HEK293T (cell line): Measurements from ENCODE around the gene RBMS1.

Experiments
- CTCF ChIA-PET: fragments of 350-600 bp; formaldehyde crosslinking; extraction: SDS; loops from one replicate; lab custom pipeline; 2021; ENCODE audit warnings: antibody characterized with exemption, inconsistent platforms; lab: Yijun Ruan, JAX
- POLR2A ChIA-PET: fragments of 350-600 bp; formaldehyde crosslinking; extraction: SDS; loops from one replicate; lab custom pipeline; 2020; ENCODE audit warnings: antibody characterized with exemption, inconsistent platforms; lab: Yijun Ruan, JAX
- DNase-seq: peaks from one replicate; pipeline ENCODE4 v3.0.0; 2012; ENCODE audit warnings: mixed read lengths; ENCODE audit errors: extremely low spot score
- ARNT ChIP-seq: fragments of 450-650 bp; IDR thresholded peaks from 2 replicates; pipeline ENCODE4 v1.6.1; 2017; ENCODE audit warnings: mild to moderate bottlenecking
- BHLHE40 ChIP-seq: fragments of 450-650 bp; IDR thresholded peaks from 2 replicates; pipeline ENCODE4 v1.6.1; 2016; ENCODE audit warnings: mild to moderate bottlenecking, moderate library complexity, borderline replicate concordance
- CTBP1 ChIP-seq: fragments of 450-650 bp; IDR thresholded peaks from 2 replicates; pipeline ENCODE4 v1.6.1; 2016; ENCODE audit warnings: borderline replicate concordance
- ELF4 ChIP-seq: fragments of 450-650 bp; IDR thresholded peaks from 2 replicates; pipeline ENCODE4 v1.6.1; 2017; ENCODE audit warnings: antibody characterized with exemption
- FOXA1 ChIP-seq: fragments of 450-650 bp; IDR thresholded peaks from 2 replicates; pipeline ENCODE4 v1.6.1; 2016; ENCODE audit warnings: mild to moderate bottlenecking
- FOXK2 ChIP-seq: fragments of 450-650 bp; IDR thresholded peaks from 2 replicates; pipeline ENCODE4 v1.6.1; 2016; ENCODE audit warnings: mild to moderate bottlenecking
- FOXM1 ChIP-seq: fragments of 450-650 bp; IDR thresholded peaks from 2 replicates; pipeline ENCODE4 v1.6.1; 2017; ENCODE audit warnings: mild to moderate bottlenecking, borderline replicate concordance
- HDGF ChIP-seq: fragments of 450-650 bp; IDR thresholded peaks from 2 replicates; pipeline ENCODE4 v1.6.1; 2017; ENCODE audit warnings: antibody characterized with exemption, borderline replicate concordance
- L3MBTL2 ChIP-seq: fragments of 450-650 bp; conservative IDR thresholded peaks from 2 replicates; pipeline ENCODE4 v1.6.1; 2016; ENCODE audit warnings: mild to moderate bottlenecking
- LEF1 ChIP-seq: fragments of 450-650 bp; IDR thresholded peaks from 2 replicates; pipeline ENCODE4 v1.6.1; 2017; ENCODE audit warnings: mild to moderate bottlenecking, borderline replicate concordance
- NFRKB ChIP-seq: fragments of 450-650 bp; IDR thresholded peaks from 2 replicates; pipeline ENCODE4 v1.6.1; 2016; ENCODE audit warnings: mild to moderate bottlenecking, moderate library complexity
- SP1 ChIP-seq: fragments of 450-650 bp; IDR thresholded peaks from 2 replicates; pipeline ENCODE4 v1.6.1; 2017
- SUZ12 ChIP-seq: fragments of 450-650 bp; IDR thresholded peaks from 2 replicates; pipeline ENCODE4 v1.6.1; 2016; ENCODE audit warnings: mild to moderate bottlenecking
- TARDBP ChIP-seq: fragments of 450-650 bp; IDR thresholded peaks from 2 replicates; pipeline ENCODE4 v1.6.1; 2016
- ZNF384 ChIP-seq: fragments of 450-650 bp; IDR thresholded peaks from 2 replicates; pipeline ENCODE4 v1.6.1; 2016
- TF ChIP-seq, protein P1 (sequence below): fragments of 450-650 bp; IDR thresholded peaks from 2 replicates; pipeline ENCODE4 v1.6.1; 2016

Gene RBMS1

DNA sequence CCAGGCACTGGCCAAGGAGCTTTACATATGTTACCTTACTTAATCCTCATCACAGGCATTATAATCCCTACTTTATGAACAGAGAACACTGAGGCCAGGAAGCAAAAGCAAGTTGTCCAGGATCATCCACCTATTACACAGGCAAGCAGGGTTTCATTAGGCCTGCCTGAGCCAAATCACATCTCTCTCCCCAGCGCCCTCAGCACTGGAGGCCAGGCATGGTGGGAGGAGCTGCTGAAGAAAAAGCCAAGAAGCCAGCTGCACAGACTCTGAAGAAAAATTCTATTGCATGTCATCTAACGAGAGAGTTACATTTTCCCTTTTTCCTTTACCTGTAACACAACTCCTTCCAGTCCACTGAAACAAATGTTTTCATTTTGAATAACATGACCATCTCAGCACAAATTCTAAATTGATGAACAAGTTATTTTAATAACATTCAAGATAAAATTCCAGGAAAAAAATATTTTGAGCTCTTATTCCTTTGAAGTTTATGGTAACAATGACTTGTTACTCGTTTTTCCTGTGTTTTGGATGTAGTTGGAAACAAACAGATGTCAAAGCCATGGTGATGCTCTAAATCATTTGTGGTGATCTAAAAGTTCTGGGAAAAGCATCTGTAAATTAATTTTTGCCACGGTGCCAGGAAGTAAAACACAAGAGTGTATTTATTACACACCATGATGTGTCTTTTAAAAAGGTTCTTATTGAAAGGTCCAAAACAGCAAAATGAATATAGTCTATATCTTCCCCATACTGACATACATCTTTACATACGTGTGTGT, 154.5 kb downstream of the RBMS1 start:
- POLR2A ChIA-PET = interaction anchor here (0.7 kb wide), 1 partner anchor 9 kb away, joined by 3 read pairs; no protein-coding TSS in a partner anchor
- DNase-seq = no peak
- no peak for TF ChIP-seq FOXA1
- TF ChIP-seq SP1 = no peak
- no peak for TF ChIP-seq ZNF384
- no peak for TF ChIP-seq ARNT
- TF ChIP-seq BHLHE40 = no peak
- TF ChIP-seq SUZ12 = no peak
- no peak for TF ChIP-seq LEF1
- no peak for TF ChIP-seq TARDBP
- no peak for TF ChIP-seq FOXK2
- TF ChIP-seq CTBP1 = no peak
- no peak for TF ChIP-seq ELF4
- no peak for TF ChIP-seq NFRKB
- CTCF ChIA-PET = interaction anchor here (0.6 kb wide), 1 partner anchor 400 kb away, joined by 6 read pairs; no protein-coding TSS in a partner anchor

DNA sequence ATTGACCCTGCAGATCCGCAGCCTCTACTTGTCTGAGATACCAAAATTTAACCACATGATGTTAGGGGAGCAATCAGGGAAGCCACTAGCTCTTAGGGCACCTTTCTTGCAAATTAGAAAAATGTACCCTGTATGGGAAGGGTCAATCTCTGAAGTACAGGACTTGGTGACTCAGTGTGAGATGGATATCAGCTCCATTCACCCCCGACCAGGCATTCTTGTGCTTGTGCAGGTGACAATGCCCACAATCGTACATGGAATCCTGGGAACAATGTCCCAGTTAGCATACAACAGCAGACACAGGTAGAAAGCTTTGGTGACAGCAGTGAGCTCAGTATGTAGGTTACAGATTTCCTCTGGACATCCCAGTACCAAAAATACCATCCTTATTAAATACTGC, 155.9 kb downstream of the RBMS1 start:
- CTCF ChIA-PET = no interaction called here
- POLR2A ChIA-PET = no interaction called here
- no peak for TF ChIP-seq ZNF384
- no peak for TF ChIP-seq FOXM1
- no peak for TF ChIP-seq ELF4
- no peak for TF ChIP-seq NFRKB
- TF ChIP-seq FOXA1 = no peak
- TF ChIP-seq LEF1 = no peak
- TF ChIP-seq, protein P1, sequence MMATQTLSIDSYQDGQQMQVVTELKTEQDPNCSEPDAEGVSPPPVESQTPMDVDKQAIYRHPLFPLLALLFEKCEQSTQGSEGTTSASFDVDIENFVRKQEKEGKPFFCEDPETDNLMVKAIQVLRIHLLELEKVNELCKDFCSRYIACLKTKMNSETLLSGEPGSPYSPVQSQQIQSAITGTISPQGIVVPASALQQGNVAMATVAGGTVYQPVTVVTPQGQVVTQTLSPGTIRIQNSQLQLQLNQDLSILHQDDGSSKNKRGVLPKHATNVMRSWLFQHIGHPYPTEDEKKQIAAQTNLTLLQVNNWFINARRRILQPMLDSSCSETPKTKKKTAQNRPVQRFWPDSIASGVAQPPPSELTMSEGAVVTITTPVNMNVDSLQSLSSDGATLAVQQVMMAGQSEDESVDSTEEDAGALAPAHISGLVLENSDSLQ = no peak
- TF ChIP-seq SUZ12 = no peak
- no peak for DNase-seq

DNA sequence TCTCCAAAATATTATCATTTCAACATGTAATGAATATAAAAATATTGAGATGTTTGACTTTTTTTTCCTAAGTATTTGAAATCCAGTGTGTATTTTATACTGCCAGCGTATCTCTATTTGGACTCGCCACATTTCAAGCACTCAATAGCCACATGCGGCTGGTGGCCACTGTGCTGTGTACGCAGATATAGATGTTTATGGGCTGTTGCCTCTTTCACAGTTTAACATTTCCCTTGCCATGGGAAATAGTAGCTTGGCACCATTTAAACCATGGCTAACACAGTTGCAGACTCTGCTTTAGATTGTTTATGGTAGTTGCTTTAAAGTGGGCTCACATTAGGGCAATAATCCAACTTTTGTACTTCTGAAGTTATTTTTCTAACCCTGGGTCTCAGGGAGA, 157.0 kb downstream of the RBMS1 start:
- POLR2A ChIA-PET = no interaction called here

DNA sequence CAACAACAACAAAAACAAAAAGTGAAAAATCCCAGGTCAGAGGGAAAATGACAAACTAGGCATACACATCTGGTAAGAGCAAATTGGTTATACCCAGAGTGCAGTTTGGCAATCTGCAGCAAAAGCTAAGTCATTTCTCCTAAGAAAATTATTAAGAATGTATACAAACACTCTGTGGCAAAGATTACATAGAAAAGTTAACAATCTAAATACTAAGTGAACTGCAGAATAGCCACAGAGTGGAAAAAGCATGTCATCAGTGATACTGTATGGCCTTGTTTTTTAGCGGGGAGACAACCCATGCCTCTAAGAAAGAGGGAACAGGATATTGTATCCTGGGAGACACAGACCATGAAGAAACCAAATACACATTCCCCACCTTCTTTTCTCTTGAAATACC, 157.5 kb downstream of the RBMS1 start:
- CTCF ChIA-PET = interaction anchor here (1.0 kb wide), 1 partner anchor 12 kb away, joined by 3 read pairs; no protein-coding TSS in a partner anchor
- TF ChIP-seq LEF1 (no peak), TARDBP (no peak), CTBP1 (no peak), SP1 (no peak), ZNF384 (no peak), FOXA1 (no peak), SUZ12 (no peak), NFRKB (no peak), BHLHE40 (no peak), L3MBTL2 (no peak), FOXK2 (no peak), ARNT (no peak), FOXM1 (no peak), ELF4 (no peak), HDGF (no peak)
- TF ChIP-seq, protein P1 = no peak
- no peak for DNase-seq
- POLR2A ChIA-PET = no interaction called here

More for the DNA sequence above, 157.0 kb downstream of the RBMS1 start:
- no peak for TF ChIP-seq HDGF
- no peak for TF ChIP-seq TARDBP
- TF ChIP-seq SP1 = no peak
- TF ChIP-seq BHLHE40 = no peak
- TF ChIP-seq FOXA1 = no peak
- no peak for TF ChIP-seq ARNT
- TF ChIP-seq ZNF384 = no peak
- TF ChIP-seq, protein P1 = no peak
- no peak for TF ChIP-seq FOXK2
- no peak for TF ChIP-seq NFRKB
- TF ChIP-seq CTBP1 = no peak
- no peak for TF ChIP-seq LEF1
- no peak for TF ChIP-seq L3MBTL2
- no peak for TF ChIP-seq FOXM1
- no peak for TF ChIP-seq ELF4
- CTCF ChIA-PET = no interaction called here
- no peak for DNase-seq

DNA sequence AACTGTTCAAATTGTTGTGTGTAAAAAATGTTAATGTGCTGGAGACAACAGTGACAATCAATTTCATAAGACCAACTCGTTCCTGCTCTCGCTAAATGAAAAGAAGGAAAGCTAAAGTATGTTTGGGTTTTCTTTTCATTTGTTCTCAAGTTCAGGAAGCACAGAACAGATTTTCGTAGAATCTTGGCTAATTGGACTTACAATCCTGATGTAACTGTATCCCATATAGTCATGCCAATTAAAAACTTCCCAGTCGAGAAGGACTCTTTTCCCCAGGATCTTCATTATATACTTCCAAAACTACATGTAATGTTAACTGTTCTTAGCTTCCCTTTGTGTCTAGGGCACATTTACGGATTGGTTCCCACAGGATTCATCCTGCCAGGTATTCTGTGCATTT, 158.2 kb downstream of the RBMS1 start:
- TF ChIP-seq ELF4 = no peak
- no peak for TF ChIP-seq ARNT
- no peak for TF ChIP-seq LEF1
- no peak for TF ChIP-seq HDGF
- TF ChIP-seq ZNF384 = no peak
- TF ChIP-seq SP1 = no peak
- CTCF ChIA-PET = interaction anchor here (0.7 to 1.0 kb wide), 2 partner anchors 12 to 94 kb away, joined by 3 read pairs; no protein-coding TSS in a partner anchor
- DNase-seq = no peak
- POLR2A ChIA-PET = no interaction called here
